NCI-H510A treated with DMSO at 0.1 percent for 48 hours (cell line): ENCODE measurements around the gene CPED1.
"Not testable (repeated sequence)": the region's sequence is repeated elsewhere in the genome, so short reads cannot be mapped to it uniquely, and the experiment has no call there.

Experiments
- DNase-seq: peaks from one replicate; lab custom pipeline; 2025; lab: John Stamatoyannopoulos, UW

Gene CPED1

DNA sequence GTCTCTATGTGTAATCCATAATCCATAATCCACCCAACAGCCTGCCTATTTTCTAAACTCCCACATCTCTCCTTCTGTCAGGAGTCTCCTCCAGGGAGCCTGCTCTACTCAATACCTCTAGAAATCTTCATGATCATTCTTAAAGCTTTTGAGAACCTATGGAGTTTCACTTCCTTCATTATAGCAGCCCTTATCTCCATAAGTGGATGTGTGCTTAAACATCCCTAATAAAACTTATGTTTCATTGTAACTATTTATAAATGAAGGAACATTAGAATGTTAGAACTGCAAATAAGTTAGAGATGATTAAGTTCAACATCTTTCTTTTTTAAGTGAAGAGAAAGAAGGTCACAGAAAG, 8.5 kb downstream of the CPED1 start:
- no peak for DNase-seq

DNA sequence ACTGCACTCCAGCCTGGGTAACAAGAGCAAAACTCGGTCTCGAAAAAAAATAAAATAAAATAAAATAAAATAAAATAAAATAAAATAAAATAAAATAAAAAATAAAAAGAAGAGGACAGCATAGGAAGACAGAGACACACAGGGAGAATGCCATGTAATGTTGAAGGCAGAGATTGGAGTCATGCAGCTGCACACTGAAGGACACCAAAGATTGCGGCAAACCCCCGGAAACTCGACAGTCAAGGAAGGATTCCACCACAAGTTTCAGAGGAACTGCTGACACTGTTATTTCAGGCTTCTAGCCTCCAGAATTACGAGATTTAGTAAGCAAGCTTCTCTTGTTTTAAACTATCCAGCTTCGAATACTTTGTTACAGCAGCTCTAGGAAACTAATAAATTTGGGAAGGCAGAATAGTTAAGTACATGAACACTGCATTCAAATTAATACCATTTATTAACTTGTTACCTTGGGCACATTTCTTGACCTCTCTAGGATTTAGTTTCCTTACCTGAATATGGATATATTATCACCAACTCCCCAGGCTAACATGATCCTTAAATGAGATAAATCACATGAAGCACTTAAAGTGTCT, 9.5 kb downstream of the CPED1 start:
- DNase-seq = no peak

DNA sequence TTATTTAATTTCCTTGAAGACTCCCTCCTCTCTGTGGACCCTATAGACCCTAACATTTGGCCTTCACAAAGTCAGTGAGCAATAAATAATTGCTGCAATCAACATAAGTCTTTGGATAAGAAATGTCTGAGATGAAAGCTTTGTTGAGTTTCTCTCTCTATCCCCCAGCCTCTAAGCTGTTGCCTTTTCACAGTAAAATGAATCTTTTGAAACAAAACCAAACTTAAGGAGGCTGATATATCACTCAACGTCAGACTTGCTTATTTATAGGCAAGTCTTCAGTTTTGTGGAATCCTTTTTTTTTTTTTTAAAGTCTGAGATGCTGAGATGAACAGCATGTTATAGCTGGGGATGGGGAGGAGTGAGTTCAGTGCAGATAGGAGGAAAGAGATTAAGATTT, 10.0 kb downstream of the CPED1 start:
- no peak for DNase-seq

DNA sequence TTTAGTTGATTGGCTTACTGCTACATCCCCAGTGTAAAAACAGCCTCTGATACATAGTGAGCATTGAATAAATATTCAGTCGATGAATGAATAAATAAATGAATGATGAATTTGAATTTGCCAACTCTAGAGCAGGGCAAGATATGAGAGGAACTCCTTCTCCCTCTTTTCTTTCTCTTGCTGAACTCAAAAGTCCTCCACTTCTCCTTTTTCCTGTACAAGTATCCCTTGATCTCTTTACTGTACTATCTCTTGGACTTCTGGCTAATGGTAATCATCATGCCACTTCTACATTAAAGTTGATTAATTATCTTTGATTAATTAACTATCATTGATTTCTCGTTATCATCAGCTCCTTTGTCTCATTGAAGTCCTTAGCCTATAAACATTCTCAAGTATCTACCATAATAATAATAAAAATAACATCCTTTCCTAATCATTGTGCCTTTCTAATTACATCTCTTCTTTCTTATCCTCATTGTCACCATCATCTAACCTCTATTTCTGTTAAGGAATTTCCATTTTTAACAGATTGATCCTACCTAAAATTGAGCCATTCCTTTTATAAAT, 10.6 kb downstream of the CPED1 start:
- DNase-seq = no peak

DNA sequence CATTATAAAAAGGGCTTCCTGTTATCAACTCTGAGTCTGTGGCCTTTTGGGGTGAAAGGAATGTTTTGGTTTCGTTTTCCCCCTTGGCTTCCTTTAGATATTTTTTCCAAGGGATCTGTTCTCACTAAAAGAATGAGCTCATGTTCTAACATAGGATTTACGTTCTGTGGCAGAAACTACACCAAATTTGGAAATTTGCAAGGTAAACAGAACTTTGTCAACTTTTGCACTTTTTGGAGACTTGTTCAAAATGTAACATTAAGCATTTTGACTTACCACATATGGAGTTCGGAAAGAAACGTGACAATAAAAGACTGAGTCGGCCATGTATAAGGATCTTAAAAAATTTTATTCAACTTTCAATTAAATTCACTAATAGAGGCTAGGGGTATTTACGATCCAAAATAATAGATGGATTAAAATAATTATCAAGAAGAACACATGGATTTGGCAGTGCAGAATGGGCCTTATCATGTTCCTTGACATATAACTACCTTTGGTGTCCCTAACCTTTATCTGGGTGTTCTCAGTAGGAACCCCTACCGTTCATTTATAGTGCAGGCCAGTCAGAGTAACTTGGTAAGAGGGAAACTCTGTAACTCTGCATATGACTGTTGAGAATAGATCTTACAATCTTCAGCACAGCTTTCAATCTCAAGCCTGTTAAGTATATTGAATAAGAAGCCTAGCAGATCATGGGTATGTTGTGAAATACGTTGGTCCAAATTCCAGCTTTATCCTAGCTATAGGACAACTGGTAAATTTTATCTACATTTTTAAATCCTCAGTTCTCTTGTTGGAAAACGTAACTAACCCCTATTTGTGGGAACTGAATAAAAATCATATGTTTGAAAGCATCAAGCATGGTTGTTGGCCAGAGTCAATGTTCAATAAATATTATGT, 11.8 kb downstream of the CPED1 start:
- DNase-seq = no peak

DNA sequence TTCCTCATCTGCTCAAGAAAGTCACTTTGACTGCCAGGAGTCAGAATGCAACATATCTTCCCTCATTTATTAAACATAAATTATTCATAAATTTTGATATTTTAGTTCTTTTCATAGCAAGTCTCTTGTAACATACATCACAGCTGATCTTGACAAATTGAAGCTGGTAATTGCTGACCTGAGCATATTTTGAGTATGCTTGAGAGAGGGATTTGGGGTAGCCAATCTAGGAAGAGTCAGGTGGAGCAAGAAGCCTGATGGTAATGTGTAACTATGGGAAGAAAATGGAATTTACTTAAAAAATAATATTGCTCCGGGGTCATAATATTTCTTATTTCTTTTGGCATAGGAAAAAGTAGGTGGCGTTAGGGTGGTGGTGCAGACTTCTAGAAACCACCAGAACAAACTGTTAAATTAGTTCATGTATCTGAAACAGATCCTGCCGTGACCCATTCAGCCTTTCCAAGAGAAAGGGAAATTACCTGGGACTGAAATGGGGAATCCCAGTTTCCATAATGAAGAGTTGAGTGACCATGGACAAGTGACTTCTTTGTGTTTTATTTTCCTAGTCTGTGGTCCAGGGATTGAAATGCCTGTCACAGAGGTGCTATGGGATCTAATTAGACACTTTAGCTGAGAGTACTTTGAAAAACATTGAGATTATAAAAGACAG, 12.9 kb downstream of the CPED1 start:
- no peak for DNase-seq

DNA sequence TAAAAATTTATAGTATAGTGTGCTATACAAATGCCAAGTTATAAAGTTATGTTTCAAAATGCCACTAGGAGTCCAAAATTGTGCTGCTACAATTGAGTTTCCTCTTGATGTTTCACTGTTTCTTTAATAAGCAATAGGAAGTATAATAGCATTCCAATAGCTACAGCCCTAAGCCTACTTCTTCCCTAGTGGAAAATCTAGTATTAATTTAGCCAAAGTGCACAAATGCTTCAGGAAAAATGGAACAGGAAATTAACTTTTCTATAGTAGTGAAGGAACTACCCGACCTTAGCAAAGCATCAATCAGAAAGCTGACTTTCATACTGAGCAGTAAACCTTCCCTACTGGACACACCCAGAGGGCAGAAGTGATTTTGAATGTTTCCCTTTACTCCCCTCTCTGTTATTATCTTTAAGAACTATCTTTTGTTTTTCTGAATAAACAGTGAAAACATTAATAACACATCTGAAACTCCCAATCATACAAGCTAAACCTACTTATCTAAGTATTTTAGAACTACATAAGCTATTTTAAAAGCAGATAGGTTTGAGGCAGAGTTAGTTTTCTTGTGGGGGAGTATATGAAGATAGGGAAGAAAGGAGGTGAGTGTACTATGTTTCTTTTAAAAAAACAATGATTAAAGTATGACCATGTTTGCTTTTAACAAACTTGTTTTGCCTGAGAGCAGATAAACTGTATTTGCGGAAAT, 13.7 kb downstream of the CPED1 start:
- no peak for DNase-seq

DNA sequence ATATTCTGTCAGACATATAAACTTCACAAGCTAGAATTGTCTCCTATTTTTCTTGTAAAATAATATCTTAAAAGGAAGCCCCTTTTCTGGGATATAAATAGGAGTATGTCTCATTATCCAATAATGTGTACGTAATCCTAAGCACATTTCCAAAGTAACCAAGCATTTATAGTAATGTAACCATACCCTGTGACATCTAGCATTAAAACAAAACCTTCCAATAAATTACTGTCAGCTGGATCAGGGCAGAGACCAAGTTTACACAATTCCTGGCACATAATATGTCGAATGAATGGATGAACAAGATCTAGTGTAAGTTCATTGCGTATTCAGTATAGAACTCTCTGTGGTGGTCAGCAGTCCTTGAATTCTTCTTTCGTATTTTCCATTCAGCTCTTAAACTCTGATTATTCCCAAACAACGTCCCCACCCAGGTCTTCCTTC, 14.3 kb downstream of the CPED1 start:
- DNase-seq = no peak

DNA sequence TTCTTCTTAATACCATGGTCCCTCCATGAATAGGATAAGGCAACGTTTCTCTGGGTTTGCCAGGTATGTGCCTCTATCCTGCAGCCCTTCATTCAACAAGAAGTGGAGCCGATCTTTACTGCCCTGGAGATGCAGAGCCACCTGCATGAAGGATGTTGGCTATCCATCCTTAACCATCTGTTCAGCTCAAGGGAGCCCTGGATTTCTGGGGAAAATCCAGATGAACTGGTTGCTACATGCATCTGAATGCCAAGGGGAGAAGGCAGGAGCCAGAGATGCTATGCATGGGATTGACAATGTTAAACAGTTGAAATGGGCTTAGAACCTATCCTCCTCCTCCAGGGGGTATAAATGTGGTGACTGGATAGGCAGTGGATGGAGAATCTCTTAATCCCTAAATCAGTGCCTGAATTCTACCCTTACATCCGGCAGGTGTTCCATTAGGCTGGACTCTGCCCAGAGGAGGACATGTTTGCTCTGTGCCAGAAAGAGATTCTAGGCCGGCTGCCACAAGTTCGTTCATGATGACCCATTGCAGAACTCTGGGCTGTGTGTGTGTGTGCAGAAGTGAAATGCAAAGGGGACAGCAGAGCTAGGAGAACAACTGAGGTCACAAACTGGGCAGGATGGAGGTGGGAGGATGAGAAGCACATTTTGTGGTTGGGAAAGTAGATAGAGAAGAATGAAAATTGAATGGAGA, 15.6 kb downstream of the CPED1 start:
- no peak for DNase-seq

DNA sequence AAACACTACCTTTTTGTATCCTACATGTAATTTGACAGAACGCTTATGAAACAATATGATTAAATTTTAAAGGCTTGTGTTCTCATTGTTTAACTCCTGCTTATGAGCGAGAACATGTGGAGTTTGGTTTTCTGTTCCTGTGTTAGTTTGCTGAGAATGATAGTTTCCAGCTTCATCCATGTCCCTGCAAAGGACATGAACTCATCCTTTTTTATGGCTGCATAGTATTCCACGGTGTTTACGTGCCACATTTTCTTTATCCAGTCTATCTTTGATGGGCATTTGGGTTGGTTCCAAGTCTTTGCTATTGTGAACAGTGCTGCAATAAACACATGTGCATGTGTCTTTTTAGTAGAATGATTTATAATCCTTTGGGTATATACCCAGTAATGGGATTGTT, 16.5 kb downstream of the CPED1 start:
- not testable (repeated sequence) for DNase-seq

DNA sequence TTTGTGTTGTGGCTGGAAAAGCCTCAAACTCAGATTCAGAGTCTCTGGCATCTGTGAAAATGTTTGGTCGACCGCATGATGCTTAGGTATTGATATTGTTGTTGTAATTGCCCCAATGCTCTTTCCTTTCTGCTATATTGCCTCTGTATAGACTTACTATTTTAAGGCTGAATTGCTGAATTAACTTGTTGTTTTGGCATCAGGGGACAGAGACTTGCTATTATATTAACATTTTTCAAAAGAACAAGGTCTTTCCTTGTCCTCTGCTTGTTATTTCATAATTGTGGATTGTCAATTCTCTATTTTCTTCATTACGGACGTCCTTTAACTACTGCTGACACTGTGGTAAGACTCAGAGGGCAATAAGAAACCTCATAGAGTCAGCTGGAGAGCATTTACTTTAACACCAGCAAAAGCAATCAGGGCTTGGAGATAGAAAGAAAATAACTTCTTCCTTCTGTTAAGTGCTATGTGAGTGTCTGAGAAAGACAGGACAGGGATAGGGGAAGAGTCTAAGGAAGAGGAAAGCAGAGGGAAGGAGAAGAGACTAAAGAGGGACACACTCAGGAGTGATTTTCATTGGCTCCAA, 17.6 kb downstream of the CPED1 start:
- DNase-seq = no peak

DNA sequence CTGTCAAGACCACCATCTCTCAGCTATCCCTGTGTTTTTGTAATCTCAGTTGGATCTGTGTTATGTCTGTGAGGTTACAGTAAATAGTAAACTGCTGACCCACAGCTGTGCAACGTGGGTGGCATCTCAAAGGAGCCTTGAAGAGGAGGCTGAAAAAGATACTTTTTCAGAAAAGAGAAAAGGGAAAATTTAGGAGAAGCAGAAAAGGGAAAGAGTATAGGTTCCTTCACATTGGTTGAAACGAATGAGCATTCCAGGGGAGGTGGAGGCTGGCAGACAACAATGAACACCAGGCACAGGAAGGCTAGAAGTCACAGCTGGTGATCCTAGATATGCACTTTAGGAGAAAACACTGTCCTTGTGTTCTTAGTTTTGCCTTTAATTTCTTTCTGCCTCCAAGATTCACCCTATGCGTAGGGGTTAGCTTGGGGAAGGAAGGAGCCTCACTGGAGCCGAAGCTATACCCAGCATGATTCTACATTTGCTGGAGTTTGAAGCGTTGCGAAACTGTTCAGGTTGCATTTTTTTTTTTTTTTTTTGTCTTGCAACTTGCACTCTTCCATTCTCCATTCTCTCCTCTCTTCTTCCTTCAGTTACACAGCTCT, 18.3 kb downstream of the CPED1 start:
- DNase-seq = no peak

DNA sequence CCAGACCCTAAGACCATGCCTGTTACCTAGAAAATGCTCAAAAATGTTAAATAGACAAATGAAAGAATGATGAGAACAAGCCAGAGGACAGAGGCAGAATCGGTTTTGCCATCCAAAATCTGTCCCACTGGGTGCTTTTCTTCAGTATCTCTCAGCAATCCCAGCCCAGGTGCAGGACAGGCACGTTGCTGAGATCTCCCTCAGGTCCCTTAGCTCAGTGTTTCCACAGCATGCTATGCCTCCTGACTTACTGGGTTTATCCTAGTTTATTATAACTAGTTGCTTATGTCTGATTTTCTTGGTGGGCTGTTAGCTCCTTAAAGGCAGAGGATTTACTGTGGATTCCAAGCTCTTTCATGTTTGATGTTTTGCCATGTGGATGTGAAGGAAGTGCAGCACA, 20.3 kb downstream of the CPED1 start:
- no peak for DNase-seq

DNA sequence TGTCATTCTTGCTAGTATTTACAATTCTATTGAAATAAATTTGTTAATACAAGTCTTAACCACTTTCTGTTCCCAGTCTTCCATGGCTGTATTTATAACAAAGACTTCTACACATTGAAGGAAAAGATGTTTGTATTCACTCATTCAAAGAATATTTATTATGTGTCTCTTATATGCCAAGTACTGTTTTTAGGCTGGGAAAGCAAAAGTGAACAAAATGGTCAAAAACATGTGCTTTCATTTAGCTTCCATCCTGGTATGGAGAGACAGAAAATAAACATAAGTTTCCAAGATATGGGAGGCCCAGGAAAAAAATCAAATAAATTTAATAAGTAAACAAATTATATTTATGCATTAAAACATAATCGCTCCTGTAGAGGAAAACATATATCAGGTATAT, 22.9 kb downstream of the CPED1 start:
- DNase-seq = no peak

DNA sequence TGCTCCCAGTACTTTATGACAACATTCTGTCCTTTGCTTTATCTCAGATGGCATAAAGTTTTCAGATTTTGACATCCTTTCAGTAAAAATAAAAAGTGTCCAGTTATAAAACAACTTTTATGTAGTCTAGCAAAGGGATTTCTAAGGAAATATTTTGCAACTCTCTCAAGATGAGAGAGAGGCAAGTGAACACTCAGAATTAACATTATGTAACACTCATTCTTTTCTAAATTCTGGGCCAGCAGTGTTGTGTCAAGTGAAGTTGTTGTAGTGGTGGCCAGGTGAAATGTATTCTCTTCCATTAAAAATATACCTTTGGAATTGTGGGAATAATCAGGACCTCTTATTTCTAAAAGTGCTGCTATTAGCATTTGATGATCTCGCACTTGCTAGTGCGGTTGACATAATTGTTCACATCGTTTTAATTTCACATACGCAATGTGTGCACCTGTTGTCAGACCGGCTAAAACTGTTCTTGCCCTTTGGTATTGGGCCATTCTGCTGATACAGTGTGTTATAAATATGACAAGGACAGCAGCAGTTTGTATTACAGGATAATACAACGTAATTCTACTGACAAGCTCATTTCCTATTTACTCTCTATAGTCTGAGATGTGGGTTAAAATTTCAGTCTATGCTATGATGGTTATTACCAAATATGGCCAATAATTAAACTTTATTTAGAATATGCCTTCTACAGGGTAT, 23.8 kb downstream of the CPED1 start:
- no peak for DNase-seq

DNA sequence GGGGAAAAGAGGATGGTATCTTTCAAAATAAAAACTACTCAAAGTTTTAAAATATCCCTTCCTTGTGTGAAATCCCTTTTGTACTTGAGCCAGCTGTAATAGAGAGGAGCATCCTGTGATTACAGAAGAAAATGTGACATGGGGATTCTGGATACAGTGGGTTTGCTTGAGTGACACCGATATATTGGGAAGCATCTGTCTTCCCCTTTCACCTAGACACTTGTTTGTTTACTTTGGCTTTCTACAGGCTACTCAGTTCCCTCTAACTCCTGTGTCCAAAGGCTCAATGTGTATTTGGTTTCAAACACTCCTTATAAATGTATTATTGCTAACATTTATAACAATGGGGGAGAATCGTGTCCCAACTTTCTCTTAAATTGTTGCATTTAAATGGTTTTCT, 24.4 kb downstream of the CPED1 start:
- peak; percentile 12 for DNase-seq

DNA sequence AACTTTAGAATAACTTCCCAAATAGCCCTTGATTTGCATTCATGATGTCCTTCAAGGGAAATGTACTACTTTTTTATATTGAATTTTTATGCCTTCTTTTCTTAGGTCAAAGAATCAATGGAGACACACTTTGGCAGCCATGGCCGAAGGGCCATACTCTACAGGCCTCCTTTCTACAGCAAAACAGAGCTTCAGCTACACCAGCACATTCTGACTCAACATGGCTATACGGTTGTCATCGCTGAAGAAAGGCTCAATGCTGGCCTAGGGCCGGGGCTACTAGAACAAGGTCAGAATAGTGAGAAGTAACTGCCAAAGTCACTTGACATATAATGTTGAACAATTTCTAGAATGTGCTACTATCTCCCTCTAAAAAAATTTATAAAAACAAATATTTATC, 27.0 kb downstream of the CPED1 start:
- DNase-seq = no peak

DNA sequence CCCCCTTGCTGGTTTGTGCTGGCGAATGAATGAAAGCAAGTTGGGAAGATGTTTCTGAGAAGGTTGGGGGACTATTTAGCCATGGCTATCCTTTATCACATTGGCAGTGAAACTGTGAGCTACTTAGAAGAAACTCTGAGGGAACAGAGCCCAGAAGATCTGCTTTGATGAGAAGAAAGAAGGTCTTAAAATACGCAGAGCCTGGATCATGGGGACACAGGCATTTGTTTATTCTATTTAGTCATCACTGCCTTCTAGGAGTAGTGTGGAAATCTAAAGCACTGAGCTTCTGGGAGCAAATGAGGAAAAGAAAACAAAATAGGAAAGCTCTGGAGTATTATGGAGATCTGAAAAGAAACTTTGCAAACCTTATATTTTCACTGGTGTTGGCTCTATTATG, 28.5 kb downstream of the CPED1 start:
- DNase-seq = no peak

DNA sequence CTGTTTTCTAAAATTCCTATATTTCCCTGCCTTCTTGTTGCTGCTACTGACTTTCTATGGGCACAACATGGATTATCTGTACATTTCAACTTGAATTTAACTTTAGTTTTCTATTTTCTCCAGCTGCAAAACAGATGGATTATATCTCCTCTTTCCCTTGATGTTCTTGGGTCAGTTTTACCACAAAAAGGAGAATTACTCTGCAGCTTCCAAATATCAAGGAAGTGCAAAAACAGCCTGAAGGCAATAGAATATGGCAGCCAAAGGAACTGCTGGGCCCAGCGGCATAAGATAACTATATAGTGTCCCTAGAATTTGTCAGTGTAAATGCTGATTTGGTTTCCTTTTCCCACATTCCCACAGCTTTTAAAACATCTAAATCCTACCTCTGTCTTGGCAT, 29.1 kb downstream of the CPED1 start:
- DNase-seq = no peak

DNA sequence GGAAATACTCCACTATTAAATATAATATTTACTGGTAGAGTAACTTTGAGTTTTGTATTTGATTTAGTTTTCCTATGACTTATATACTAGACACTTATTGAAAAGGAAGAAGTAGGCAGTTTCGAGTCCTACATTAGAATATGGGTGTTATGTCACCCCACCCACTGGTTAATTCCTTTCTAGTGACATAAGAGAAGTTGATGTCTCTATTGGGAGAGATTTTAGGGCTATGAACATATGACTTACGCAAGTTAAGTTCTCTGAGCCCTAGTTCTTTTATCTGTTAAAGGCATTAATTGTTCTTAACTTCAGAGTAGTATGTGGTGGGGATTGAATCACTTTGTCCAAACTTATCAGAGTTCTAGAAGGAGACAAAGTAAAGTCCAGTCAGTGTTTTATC, 30.5 kb downstream of the CPED1 start:
- DNase-seq = no peak
